Coronary artery (tissue), 2 donors: ENCODE results near the gene OR4D5.

Experiments used
- DNase-seq: peaks from one replicate; pipeline ENCODE4 v3.0.0-alpha.2; 2017; ENCODE audit warnings: low spot score
- H3K27ac ChIP-seq, 2 donors: fragments of 200-600 bp; sonication (generic); one replicate each; pipeline ENCODE4 v1.5.1; 2016 to 2019
- H3K4me3 ChIP-seq: fragments of 200-600 bp; sonication (generic); 2 replicates; pipeline ENCODE4 v1.5.1; 2016; ENCODE audit warnings: mild to moderate bottlenecking, moderate library complexity
- TF ChIP-seq, protein P1 (sequence below): fragments of 200-600 bp; sonication (generic); IDR thresholded peaks from one replicate; pipeline ENCODE4 v1.5.1; 2019; ENCODE audit warnings: antibody characterized with exemption

Gene OR4D5

DNA sequence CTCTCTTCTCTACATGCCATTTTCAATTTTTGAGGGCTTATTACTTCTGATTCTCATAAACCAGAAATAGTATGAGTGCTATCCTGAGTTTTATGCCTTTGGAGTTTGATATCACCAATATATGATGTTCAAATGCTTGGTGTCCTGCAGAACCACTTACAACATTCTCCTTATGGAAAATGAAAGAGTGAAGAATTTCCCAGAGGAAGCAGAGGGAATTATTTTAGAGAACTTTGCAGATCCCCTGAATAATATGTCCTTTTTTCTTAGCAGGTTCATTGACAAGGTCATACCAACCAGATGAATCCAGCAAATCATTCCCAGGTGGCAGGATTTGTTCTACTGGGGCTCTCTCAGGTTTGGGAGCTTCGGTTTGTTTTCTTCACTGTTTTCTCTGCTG, at the start of gene OR4D5:
Gene OR4D5, plus strand, starts transcription at position 301 of the 400 bp plus-strand sequence. Its CDS starts 0 bp downstream, at position 301.
- no peak for DNase-seq
- Histone ChIP-seq H3K27ac (no peak within 1 kb of the TSS), H3K4me3 (no peak within 1 kb of the TSS)
- TF ChIP-seq, protein P1, sequence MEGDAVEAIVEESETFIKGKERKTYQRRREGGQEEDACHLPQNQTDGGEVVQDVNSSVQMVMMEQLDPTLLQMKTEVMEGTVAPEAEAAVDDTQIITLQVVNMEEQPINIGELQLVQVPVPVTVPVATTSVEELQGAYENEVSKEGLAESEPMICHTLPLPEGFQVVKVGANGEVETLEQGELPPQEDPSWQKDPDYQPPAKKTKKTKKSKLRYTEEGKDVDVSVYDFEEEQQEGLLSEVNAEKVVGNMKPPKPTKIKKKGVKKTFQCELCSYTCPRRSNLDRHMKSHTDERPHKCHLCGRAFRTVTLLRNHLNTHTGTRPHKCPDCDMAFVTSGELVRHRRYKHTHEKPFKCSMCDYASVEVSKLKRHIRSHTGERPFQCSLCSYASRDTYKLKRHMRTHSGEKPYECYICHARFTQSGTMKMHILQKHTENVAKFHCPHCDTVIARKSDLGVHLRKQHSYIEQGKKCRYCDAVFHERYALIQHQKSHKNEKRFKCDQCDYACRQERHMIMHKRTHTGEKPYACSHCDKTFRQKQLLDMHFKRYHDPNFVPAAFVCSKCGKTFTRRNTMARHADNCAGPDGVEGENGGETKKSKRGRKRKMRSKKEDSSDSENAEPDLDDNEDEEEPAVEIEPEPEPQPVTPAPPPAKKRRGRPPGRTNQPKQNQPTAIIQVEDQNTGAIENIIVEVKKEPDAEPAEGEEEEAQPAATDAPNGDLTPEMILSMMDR, result no peak

DNA sequence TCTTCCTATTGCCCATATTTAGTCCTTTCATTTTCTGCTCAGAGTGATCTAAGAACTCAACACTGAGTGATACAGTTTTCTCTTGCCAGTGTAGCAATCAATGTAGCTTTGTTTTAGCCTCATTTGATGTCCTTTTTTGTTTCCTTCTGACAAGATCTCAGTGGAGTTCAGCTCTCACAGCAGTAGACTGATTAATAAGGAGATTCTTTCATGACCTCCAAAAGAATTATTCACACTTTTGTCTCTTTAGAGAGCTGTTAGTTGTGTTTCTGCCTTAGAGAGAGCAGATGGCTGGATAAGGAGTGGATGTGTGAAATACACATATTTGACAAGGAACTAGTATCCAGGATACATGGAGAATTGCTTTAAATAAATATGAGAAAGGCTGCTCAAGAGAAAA, 47.4 kb upstream of the OR4D5 start:
- TF ChIP-seq, protein P1, result no peak
- no peak for DNase-seq
- Histone ChIP-seq H3K4me3 (no peak overlapping the region), H3K27ac (no peak overlapping the region)

DNA sequence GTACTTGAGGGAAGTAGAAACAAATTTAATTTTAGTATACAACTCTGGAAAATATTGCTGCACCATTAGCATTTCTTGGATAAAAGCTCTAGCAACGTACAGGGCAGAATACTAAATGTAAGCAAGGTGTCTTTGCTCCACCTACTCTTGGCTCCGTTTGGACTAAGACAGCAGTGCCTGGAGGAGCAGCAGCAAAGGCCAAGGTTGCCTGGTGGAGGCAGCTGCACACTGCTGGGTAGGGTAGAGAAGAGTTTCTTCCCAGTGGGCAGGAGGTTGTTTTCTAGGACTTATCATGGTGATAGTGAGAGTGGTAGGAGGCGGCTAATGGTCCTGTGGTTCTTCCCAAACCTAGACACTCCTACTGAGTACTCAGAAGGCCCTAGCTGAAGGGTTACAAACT, 39.6 kb upstream of the OR4D5 start:
- no peak for DNase-seq
- Histone ChIP-seq H3K4me3 (no peak overlapping the region), H3K27ac (no peak overlapping the region)
- TF ChIP-seq, protein P1, result no peak

DNA sequence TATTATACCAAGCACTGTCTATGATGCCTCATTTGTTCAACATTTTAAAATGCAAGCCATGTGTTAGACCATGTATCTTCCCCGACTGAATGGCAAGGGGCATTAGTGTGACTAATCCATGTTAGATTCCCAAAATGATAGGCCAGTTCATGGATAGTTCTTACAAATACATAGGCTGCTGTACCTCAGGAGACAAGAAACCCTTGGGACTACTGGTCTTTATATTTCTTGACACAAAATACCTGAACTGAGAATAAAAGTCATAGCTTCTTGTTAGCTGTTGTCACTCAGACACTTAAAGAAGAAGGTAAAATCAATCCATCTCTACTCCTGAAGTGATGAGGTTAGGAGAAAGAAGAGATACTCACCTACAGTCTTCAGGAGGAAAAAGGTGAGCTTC, 37.5 kb upstream of the OR4D5 start, which contains the start of gene OR8D4:
Gene OR8D4, plus strand, starts transcription at position 301 of the 400 bp plus-strand sequence. CDS start 4,265 bp downstream, outside the sequence.
- no peak for DNase-seq
- TF ChIP-seq, protein P1, result no peak
- Histone ChIP-seq H3K4me3 (no peak within 1 kb of the TSS), H3K27ac (no peak within 1 kb of the TSS)

DNA sequence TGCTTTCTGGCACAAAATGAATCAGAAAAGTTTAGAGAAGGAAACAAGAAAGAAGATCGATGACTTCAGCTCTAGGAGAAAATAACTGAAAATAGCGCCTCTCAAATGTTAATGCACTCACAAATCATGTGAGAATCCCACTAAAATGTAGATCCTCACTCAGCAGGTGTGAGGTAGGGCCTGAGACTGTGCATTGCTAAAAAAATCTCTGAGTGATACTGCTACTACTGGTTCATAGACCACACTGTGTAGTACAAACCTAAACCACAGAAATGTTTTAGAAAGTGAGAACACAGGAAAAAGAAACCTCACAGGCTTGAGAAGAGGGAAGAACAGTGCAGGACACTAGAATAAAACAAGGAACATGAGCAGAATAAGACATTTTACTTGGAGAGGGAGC, 35.5 kb upstream of the OR4D5 start:
- Histone ChIP-seq H3K4me3 (no peak overlapping the region), H3K27ac (no peak overlapping the region)
- DNase-seq, result no peak
- TF ChIP-seq, protein P1, result no peak

DNA sequence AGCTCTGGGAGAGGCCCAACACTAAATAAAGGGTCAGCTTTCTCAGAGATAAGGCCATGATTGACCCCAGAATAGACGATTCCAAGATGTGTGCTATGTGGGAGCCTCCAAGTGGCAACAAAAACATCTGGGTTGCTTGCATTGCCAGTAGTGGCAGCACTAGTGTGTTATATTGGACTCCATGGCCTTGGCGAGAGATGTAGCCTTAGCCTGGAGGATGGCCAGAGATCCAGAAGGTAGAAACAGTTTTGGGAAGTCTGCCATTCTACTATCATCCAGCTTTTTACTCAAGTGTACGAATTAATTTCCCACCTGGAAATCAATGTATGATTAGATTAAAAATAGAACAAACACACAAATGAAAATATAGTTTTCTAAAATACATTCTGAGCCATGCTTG, 34.5 kb upstream of the OR4D5 start:
- TF ChIP-seq, protein P1, result no peak
- DNase-seq, result no peak
- Histone ChIP-seq H3K27ac (no peak overlapping the region), H3K4me3 (no peak overlapping the region)

DNA sequence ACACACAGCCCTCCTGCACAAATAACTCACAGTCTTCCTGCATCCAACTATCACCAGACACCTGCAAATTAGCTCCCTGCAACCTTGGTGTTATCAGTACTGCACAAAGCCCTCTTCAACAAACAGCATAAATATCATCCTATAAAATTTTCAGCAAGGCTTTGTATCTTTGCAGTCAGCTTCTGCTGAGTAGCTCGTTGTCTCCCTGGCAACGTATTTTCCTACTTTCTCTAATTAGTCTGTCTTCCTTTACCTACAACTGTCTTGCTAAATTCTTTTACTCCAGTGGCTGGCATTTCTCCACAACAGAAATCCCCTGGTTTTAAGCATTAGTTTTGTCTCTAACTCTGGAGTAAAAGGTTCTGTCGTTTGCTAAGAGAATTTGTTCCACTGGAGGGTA, 33.6 kb upstream of the OR4D5 start:
- TF ChIP-seq, protein P1, result no peak
- no peak overlapping the region for H3K27ac ChIP-seq
- no peak for DNase-seq

More for the DNA sequence above, 33.6 kb upstream of the OR4D5 start:
- no peak overlapping the region for H3K4me3 ChIP-seq
